Dendritic cell treated with granulocyte-macrophage colony-stimulating factor and Interleukin-4, amounts not matched to agents 40 ng/mL and 50 ng/mL, for 4 days (primary cell): ENCODE results near the gene MRPL11.

Experiments
- H3K27ac Mint-ChIP-seq: one replicate; pipeline ENCODE4 v1.8.0; 2022; ENCODE audit warnings: mild to moderate bottlenecking, mixed read lengths
- H3K27me3 Mint-ChIP-seq: one replicate; pipeline ENCODE4 v1.8.0; 2022; ENCODE audit warnings: mild to moderate bottlenecking, mixed read lengths
- H3K36me3 Mint-ChIP-seq: one replicate; pipeline ENCODE4 v1.8.0; 2022; ENCODE audit warnings: low read depth, mixed read lengths
- H3K4me1 Mint-ChIP-seq: one replicate; pipeline ENCODE4 v1.8.0; 2022; ENCODE audit warnings: low read depth, mixed read lengths
- H3K4me3 Mint-ChIP-seq: one replicate; pipeline ENCODE4 v1.8.0; 2022; ENCODE audit warnings: mild to moderate bottlenecking, moderate library complexity, mixed read lengths
- H3K9me3 Mint-ChIP-seq: one replicate; pipeline ENCODE4 v1.8.0; 2022; ENCODE audit warnings: mixed read lengths
- intact Hi-C: fragments of 100-400 bp; cut with micrococcal nuclease; formaldehyde crosslinking; loops from one replicate; pipeline ENCODE4 v1.15.0; 2022

The MRPL11 gene

GRCh38 chr11:66412110-66412509, 26.5 kb downstream of the MRPL11 start:
- Mint-ChIP-seq H3K27me3 (peaks cover 56% of the 10 kb centered on the region), H3K36me3 (no peaks in the 10 kb centered on the region), H3K4me3 (no peak overlapping the region), H3K27ac (no peak overlapping the region), H3K9me3 (no peaks in the 10 kb centered on the region), H3K4me1 (no peaks in the 10 kb centered on the region)
- intact Hi-C loops, result no loop called here

- H3K36me3 Mint-ChIP-seq, result no peaks in the 10 kb centered on the region
- H3K4me3 Mint-ChIP-seq, result no peak overlapping the region
- intact Hi-C loops, result no loop called here
- no peaks in the 10 kb centered on the region for H3K9me3 Mint-ChIP-seq
- H3K27ac Mint-ChIP-seq, result no peak overlapping the region
- H3K4me1 Mint-ChIP-seq, result no peaks in the 10 kb centered on the region
- peaks cover 55% of the 10 kb centered on the region for H3K27me3 Mint-ChIP-seq
Measured at GRCh38 chr11:66411323-66411722, 27.3 kb downstream of the MRPL11 start.

GRCh38 chr11:66410191-66410590, 28.5 kb downstream of the MRPL11 start:
- Mint-ChIP-seq H3K27ac (no peak overlapping the region), H3K9me3 (no peaks in the 10 kb centered on the region), H3K27me3 (peaks cover 60% of the 10 kb centered on the region), H3K4me3 (no peak overlapping the region), H3K36me3 (no peaks in the 10 kb centered on the region), H3K4me1 (no peaks in the 10 kb centered on the region)
- intact Hi-C loops, result no loop called here

DNA sequence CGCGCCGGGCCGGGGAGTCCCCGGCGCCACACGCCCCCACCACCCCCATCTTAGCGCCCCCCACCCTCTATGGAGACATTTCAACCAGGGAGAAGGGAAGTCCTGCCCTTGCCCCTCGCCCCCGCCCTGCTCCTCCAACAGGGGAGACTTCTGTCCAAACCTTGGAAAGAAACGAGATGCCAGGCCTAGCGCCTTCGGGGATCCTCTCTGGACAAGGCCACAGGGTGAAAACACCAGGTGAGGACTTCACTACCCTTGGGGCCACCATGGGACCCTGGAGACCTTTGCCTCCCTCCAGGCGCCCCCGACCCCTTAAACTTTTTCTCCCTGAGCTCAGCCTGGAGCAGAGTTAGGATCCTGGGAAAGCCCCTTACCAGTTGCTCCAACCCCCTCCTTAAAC, 29.4 kb downstream of the MRPL11 start:
- Mint-ChIP-seq H3K27ac (no peak overlapping the region), H3K4me1 (no peaks in the 10 kb centered on the region), H3K36me3 (no peaks in the 10 kb centered on the region), H3K27me3 (peaks cover 57% of the 10 kb centered on the region), H3K4me3 (no peak overlapping the region), H3K9me3 (no peaks in the 10 kb centered on the region)
- intact Hi-C loops, result loop anchor here (2.0 kb wide), 1 partner anchor 70 kb away; no protein-coding TSS in a partner anchor

DNA sequence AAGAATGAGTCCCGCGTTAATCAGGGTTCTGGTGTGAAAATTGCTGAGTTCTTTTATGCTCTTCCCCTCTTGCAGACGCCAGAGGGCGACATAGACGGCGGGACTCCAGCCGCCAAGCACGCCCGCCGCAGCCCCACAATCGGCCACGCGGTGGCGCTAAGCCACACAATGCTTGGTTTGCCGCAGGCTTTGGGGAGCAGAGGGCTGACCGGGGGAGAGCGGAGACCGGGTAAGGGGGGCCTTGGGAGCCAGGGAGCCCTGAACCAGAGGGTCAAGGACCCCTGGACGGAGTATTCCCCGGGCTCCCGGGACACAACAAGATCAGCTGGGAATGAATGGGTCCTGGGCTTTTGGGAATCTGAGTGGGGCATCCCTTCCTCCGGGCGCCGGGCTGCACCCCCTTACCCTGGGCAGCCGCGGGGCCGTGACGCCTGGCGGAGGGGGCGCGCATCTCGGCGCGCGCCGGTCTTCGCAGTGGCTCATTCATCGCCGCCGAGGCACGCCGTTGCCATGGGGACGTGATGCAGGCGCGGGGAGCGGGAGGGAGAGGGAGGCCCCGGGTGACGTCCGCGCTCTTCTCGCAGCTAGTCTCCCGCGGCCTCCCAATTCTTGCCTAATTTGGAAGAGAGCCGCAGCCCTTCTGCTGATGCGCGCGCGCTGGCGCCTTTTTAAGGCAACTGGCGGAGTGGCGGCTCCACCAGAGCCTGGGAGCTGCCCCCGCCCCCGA, 30.0 kb downstream of the MRPL11 start:
- intact Hi-C loops, result loop anchor here (1.0 to 2.0 kb wide), 3 partner anchors 22 to 270 kb away; no protein-coding TSS in a partner anchor
- Mint-ChIP-seq H3K4me1 (no peaks in the 10 kb centered on the region), H3K4me3 (peak overlapping the region; percentile 58), H3K27me3 (peaks cover 53% of the 10 kb centered on the region), H3K36me3 (no peaks in the 10 kb centered on the region), H3K27ac (no peak overlapping the region), H3K9me3 (no peaks in the 10 kb centered on the region)

DNA sequence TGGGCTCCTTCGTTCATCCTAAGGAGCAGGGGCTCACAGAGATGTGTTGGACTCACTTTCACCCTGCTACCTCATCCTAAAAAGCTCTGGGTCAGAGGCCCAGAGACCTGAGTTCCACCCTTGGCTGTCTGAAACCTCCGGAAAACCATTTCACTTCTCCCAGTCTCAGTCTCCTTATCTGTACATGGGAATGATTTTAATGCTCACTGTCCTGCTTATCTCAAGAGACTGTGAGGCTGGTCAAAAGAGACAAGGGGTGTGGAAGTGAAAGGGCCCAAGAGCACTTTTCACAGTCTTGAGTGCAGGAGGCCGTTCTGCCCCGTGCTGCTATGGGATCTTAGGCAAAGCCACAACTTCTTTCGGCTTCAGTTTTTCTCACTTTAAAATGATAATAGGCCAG, 31.0 kb downstream of the MRPL11 start:
- Mint-ChIP-seq H3K9me3 (no peaks in the 10 kb centered on the region), H3K4me3 (no peak overlapping the region), H3K4me1 (no peaks in the 10 kb centered on the region), H3K27me3 (peaks cover 52% of the 10 kb centered on the region), H3K36me3 (no peaks in the 10 kb centered on the region), H3K27ac (no peak overlapping the region)
- intact Hi-C loops, result loop anchor here (1.0 to 2.0 kb wide), 3 partner anchors 23 to 271 kb away; no protein-coding TSS in a partner anchor

- Mint-ChIP-seq H3K9me3 (no peaks in the 10 kb centered on the region), H3K27me3 (peaks cover 30% of the 10 kb centered on the region), H3K27ac (no peak overlapping the region), H3K4me3 (no peak overlapping the region), H3K4me1 (no peaks in the 10 kb centered on the region), H3K36me3 (no peaks in the 10 kb centered on the region)
- intact Hi-C loops, result no loop called here
Measured at GRCh38 chr11:66393954-66394353, 44.7 kb downstream of the MRPL11 start.

GRCh38 chr11:66391322-66391721, 47.3 kb downstream of the MRPL11 start:
- intact Hi-C loops, result no loop called here
- no peaks in the 10 kb centered on the region for H3K4me1 Mint-ChIP-seq
- H3K27ac Mint-ChIP-seq, result no peak overlapping the region
- H3K36me3 Mint-ChIP-seq, result no peaks in the 10 kb centered on the region
- no peaks in the 10 kb centered on the region for H3K9me3 Mint-ChIP-seq
- peaks cover 24% of the 10 kb centered on the region for H3K27me3 Mint-ChIP-seq
- H3K4me3 Mint-ChIP-seq, result no peak overlapping the region

- Mint-ChIP-seq H3K36me3 (no peaks in the 10 kb centered on the region), H3K9me3 (no peaks in the 10 kb centered on the region), H3K27me3 (peaks cover 18% of the 10 kb centered on the region), H3K4me3 (no peak overlapping the region), H3K4me1 (no peaks in the 10 kb centered on the region), H3K27ac (no peak overlapping the region)
- intact Hi-C loops, result loop anchor here (2.0 kb wide), 1 partner anchor 78 kb away; no protein-coding TSS in a partner anchor
Measured at GRCh38 chr11:66388780-66389386, 49.8 kb downstream of the MRPL11 start.

- peak overlapping the region; percentile 9 for H3K4me3 Mint-ChIP-seq
- intact Hi-C loops, result no loop called here
- H3K9me3 Mint-ChIP-seq, result no peaks in the 10 kb centered on the region
- H3K27me3 Mint-ChIP-seq, result peaks cover 12% of the 10 kb centered on the region
- no peaks in the 10 kb centered on the region for H3K4me1 Mint-ChIP-seq
- no peak overlapping the region for H3K27ac Mint-ChIP-seq
- no peaks in the 10 kb centered on the region for H3K36me3 Mint-ChIP-seq
Measured at GRCh38 chr11:66386171-66387069, 52.2 kb downstream of the MRPL11 start.
